Endothelial cell of umbilical vein (primary cell): ENCODE measurements around the gene RAI1. TPM values are rescaled to one million over a fixed set of nuclear protein-coding genes. Genes with fewer than 3 reads are reported as not detected.
A peak's percentile ranks its signal among the peaks of the same experiment; 100 is the strongest.

Experiments used
- BruUV-seq: library from RNA; stranded (reverse); fragments of 400-500 nt; replicated peaks from 2 replicates; lab custom pipeline; 2021; lab: Mats Ljungman, UMichigan
- CTCF ChIA-PET: fragments of 300-600, 350-600 bp; sonication (Branson Sonifier 250); formaldehyde crosslinking; loops from one replicate; lab custom pipeline; 2021; ENCODE audit warnings: antibody characterized with exemption, inconsistent platforms; lab: Charles Lee
- POLR2A ChIA-PET: fragments of 300-600, 350-600 bp; sonication (Branson Sonifier 250); formaldehyde crosslinking; loops from one replicate; lab custom pipeline; 2021; ENCODE audit warnings: antibody characterized with exemption, inconsistent platforms; lab: Charles Lee
- DNase-seq: peaks from one replicate; pipeline ENCODE4 v3.0.0-alpha.2; 2011; ENCODE audit warnings: low read depth, low spot score
- FAIRE-seq: peaks from 2 replicates; lab custom pipeline; 2011; peaks lifted over from hg19 to GRCh38; lab: Jason Lieb, UNC
- H2AFZ ChIP-seq: 2 replicates; pipeline ENCODE4 v1.6.0; 2012; ENCODE audit warnings: low read depth, low read length, control low read depth, inconsistent platforms
- H3K27ac ChIP-seq: 2 replicates; pipeline ENCODE4 v1.5.1; 2011; ENCODE audit warnings: low read depth, mild to moderate bottlenecking, control low read depth, low read length, moderate library complexity; ENCODE audit not compliant: insufficient read depth
- H3K27me3 ChIP-seq, 2 experiments: 2 replicates each; pipeline versions ENCODE4 v1.6.0 to v1.6.1; 2011; ENCODE audit warnings: low read length in 2 of 2, mixed read lengths in 1 of 2; ENCODE audit not compliant: control insufficient read depth in 2 of 2, insufficient read depth in 2 of 2
- H3K36me3 ChIP-seq, 2 experiments: 2 replicates in 1 of 2; 3 replicates in 1 of 2; pipeline ENCODE4 v1.5.1; 2011; ENCODE audit warnings: low read length in 2 of 2, mild to moderate bottlenecking in 1 of 2, moderate library complexity in 1 of 2; ENCODE audit not compliant: control insufficient read depth in 2 of 2, insufficient read depth in 2 of 2; ENCODE audit errors: extremely low read depth in 1 of 2
- H3K4me1 ChIP-seq: 3 replicates; pipeline ENCODE4 v1.5.1; 2011; ENCODE audit warnings: mild to moderate bottlenecking, low read length; ENCODE audit not compliant: control insufficient read depth, insufficient read depth; ENCODE audit errors: extremely low read depth
- H3K4me2 ChIP-seq: 2 replicates; pipeline ENCODE4 v1.6.1; 2011; ENCODE audit warnings: low read length, control low read depth, mixed read lengths; ENCODE audit not compliant: insufficient read depth
- H3K4me3 ChIP-seq, 3 experiments: fragments of 200-600 bp in 1 of 3; sonication (generic), shearing (Covaris generic) in 1 of 3; replicated peaks in 1 of 3; 2 replicates each; pipeline ENCODE4 v1.5.1; 2011 to 2016; ENCODE audit warnings: control low read depth in 3 of 3, low read length in 3 of 3, mild to moderate bottlenecking in 2 of 3, inconsistent platforms in 1 of 3, low read depth in 1 of 3, moderate library complexity in 1 of 3; ENCODE audit not compliant: insufficient read depth in 1 of 3
- H3K79me2 ChIP-seq: 2 replicates; pipeline ENCODE4 v1.6.0; 2012; ENCODE audit warnings: low read length, inconsistent platforms; ENCODE audit not compliant: control insufficient read depth, insufficient read depth
- H3K9ac ChIP-seq: replicated peaks from 2 replicates; pipeline ENCODE3; 2011; ENCODE audit warnings: low read length, control low read depth; ENCODE audit not compliant: insufficient read depth; ENCODE audit errors: extremely low read depth
- H3K9me1 ChIP-seq: replicated peaks from 3 replicates; pipeline ENCODE4 v1.6.0; 2011; ENCODE audit warnings: mild to moderate bottlenecking, low read length; ENCODE audit not compliant: control insufficient read depth, insufficient read depth; ENCODE audit errors: extremely low read depth
- H3K9me3 ChIP-seq: replicated peaks from 2 replicates; pipeline ENCODE4 v1.5.1; 2012; ENCODE audit warnings: low read length, inconsistent platforms; ENCODE audit not compliant: control insufficient read depth, insufficient read depth
- H4K20me1 ChIP-seq: replicated peaks from 2 replicates; pipeline ENCODE3; 2011; ENCODE audit warnings: mild to moderate bottlenecking, low read length; ENCODE audit not compliant: control insufficient read depth, insufficient read depth; ENCODE audit errors: extremely low read depth
- EZH2 ChIP-seq: IDR thresholded peaks from 2 replicates; pipeline ENCODE4 v1.6.1; 2012; ENCODE audit warnings: borderline replicate concordance, low read depth, mild to moderate bottlenecking, moderate library complexity, low read length, inconsistent platforms; ENCODE audit not compliant: severe bottlenecking
- FOS ChIP-seq: IDR thresholded peaks from 2 replicates; pipeline ENCODE4 v1.6.1; 2011; ENCODE audit warnings: mild to moderate bottlenecking, low read length, moderate library complexity, borderline replicate concordance; ENCODE audit not compliant: insufficient read depth
- GATA2 ChIP-seq: IDR thresholded peaks from 2 replicates; pipeline ENCODE4 v1.7.0; 2011; ENCODE audit warnings: low read depth, mild to moderate bottlenecking, moderate library complexity, mixed read lengths, low read length; ENCODE audit not compliant: insufficient read length, insufficient read depth
- JUN ChIP-seq: IDR thresholded peaks from 2 replicates; pipeline ENCODE4 v1.6.1; 2011; ENCODE audit warnings: borderline replicate concordance, low read depth; ENCODE audit not compliant: insufficient read length, insufficient read depth
- MYC ChIP-seq: IDR thresholded peaks from one replicate; pipeline ENCODE4 v1.6.1; 2011; ENCODE audit warnings: mild to moderate bottlenecking, low read depth, low read length
- POLR2A ChIP-seq: IDR thresholded peaks from 2 replicates; pipeline ENCODE4 v1.6.1; 2012; ENCODE audit warnings: low read depth, mild to moderate bottlenecking, control low read depth, low read length
- POLR2AphosphoS5 ChIP-seq: IDR thresholded peaks from 2 replicates; pipeline ENCODE4 v1.6.1; 2012; ENCODE audit warnings: low read depth, mild to moderate bottlenecking, control low read depth, low read length, moderate library complexity; ENCODE audit not compliant: insufficient read depth
- dilution Hi-C: fragments of 300-500 bp; cut with MboI; formaldehyde crosslinking; loops from one replicate; pipeline ENCODE4 v1.15.0; 2019; ENCODE audit warnings: low sequenced_read_pairs; ENCODE audit not compliant: extremely low pct_ligation_motif_present
- intact Hi-C: fragments of 100-400 bp; cut with micrococcal nuclease; formaldehyde crosslinking; loops from one replicate; pipeline ENCODE4 v1.10.0; 2022
- polyA plus RNA-seq, 4 experiments: library from polyadenylated mRNA; depleted of rRNA in 3 of 4; stranded (reverse) in 3 of 4; unstranded in 1 of 4; fragments of >200 nt; gene quantifications; 2 replicates each; pipeline versions ENCODE4 v1.2.1 to v1.2.3, GENCODE V29; 2011 to 2012; ENCODE audit warnings: missing spikeins in 1 of 4
- total RNA-seq: library from RNA; stranded (reverse); gene quantifications from 2 replicates; pipeline ENCODE4 v1.2.3, GENCODE V29; 2021
- TF ChIP-seq, protein P1 (sequence below), 2 donors: IDR thresholded peaks; 1 replicate in 1 of 2; 2 replicates in 1 of 2; pipeline ENCODE4 v1.5.1; 2011; ENCODE audit warnings: low read length in 2 of 2, mild to moderate bottlenecking in 2 of 2, moderate library complexity in 2 of 2, control low read depth in 1 of 2, inconsistent platforms in 1 of 2, low read depth in 1 of 2; ENCODE audit not compliant: insufficient read depth in 1 of 2; ENCODE audit errors: extremely low read depth in 1 of 2
- TF ChIP-seq, protein P2 (sequence below): IDR thresholded peaks from 2 replicates; pipeline ENCODE4 v1.6.1; 2011; ENCODE audit not compliant: insufficient read depth, insufficient read length

The RAI1 gene
- total and polyA plus RNA-seq, 2 donors (not counting 3 experiments of a cell fraction or from before 2014, with no cell fraction given), result 7.8 to 43.3 TPM

DNA sequence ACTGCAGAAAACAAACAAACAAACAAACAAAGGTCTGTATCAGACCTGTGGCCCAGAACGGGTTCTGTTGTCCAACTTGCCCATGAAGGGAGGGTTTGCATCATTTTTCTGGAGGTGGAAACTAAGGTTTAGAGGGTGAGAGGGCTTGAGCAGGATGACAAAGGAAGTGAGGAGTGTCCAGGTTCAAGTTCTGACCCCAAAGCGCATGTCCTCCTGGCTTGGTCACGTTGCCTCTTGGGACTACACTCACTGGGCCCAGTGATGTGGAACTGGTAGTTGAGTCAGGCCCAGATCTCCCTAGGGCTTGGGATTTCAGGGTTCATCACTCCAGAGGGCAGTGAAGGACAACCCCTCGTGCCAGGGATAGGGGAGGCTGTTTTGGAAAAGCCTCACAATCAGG lies 153.7 kb downstream of the RAI1 start:
- Histone ChIP-seq H4K20me1 (no peaks in the 10 kb centered on the region), H3K79me2 (peaks cover 55% of the 10 kb centered on the region), H3K36me3 (peaks cover 0 to 3% of the 10 kb centered on the region in 2 experiments), H3K9me3 (no peaks in the 10 kb centered on the region), H3K27ac (no peak overlapping the region), H3K9me1 (no peaks in the 10 kb centered on the region), H3K4me2 (peak overlapping the region; percentile 87), H3K27me3 (no peaks in the 10 kb centered on the region), H3K9ac (peak overlapping the region; percentile 93), H2AFZ (no peak overlapping the region), H3K4me1 (peaks cover 43% of the 10 kb centered on the region), H3K4me3 (no peak overlapping the region)
- DNase-seq (no peak), FAIRE-seq (peak; percentile 42)
- TF ChIP-seq, protein P1, sequence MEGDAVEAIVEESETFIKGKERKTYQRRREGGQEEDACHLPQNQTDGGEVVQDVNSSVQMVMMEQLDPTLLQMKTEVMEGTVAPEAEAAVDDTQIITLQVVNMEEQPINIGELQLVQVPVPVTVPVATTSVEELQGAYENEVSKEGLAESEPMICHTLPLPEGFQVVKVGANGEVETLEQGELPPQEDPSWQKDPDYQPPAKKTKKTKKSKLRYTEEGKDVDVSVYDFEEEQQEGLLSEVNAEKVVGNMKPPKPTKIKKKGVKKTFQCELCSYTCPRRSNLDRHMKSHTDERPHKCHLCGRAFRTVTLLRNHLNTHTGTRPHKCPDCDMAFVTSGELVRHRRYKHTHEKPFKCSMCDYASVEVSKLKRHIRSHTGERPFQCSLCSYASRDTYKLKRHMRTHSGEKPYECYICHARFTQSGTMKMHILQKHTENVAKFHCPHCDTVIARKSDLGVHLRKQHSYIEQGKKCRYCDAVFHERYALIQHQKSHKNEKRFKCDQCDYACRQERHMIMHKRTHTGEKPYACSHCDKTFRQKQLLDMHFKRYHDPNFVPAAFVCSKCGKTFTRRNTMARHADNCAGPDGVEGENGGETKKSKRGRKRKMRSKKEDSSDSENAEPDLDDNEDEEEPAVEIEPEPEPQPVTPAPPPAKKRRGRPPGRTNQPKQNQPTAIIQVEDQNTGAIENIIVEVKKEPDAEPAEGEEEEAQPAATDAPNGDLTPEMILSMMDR (IDR thresholded peaks at IDR 0.05; ENCODE audit: extremely low read depth in 1 of 2, insufficient read depth in 1 of 2, low read depth in 1 of 2, low read length in 2 of 2), result no peak
- TF ChIP-seq MYC (no peak), GATA2 (no peak), POLR2AphosphoS5 (no peak), POLR2A (no peak), FOS (no peak), EZH2 (no peak), JUN (no peak)
- TF ChIP-seq, protein P2, sequence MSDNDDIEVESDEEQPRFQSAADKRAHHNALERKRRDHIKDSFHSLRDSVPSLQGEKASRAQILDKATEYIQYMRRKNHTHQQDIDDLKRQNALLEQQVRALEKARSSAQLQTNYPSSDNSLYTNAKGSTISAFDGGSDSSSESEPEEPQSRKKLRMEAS, result no peak
- intact Hi-C loops (no loop called here), dilution Hi-C loops (no loop called here)
- ChIA-PET CTCF (interaction anchor here (1.4 to 3.1 kb wide), 2 partner anchors 25 to 155 kb away, joined by 3 to 18 read pairs; no protein-coding TSS in a partner anchor), POLR2A (no interaction called here)
- BruUV-seq, result TSS peak; percentile 7
